HT1080 (cell line): ENCODE measurements around the gene ARPC4. TPM values are rescaled to one million over a fixed set of nuclear protein-coding genes. Genes with fewer than 3 reads are reported as not detected.
"Not testable (repeated sequence)": the region's sequence is repeated elsewhere in the genome, so short reads cannot be mapped to it uniquely, and the experiment has no call there.

Experiments
- DNase-seq: peaks from one replicate; pipeline ENCODE4 v3.0.0-alpha.2; 2015; ENCODE audit warnings: low read depth
- total RNA-seq: library from RNA; depleted of rRNA; stranded (reverse); fragments of >200 nt; shearing (Covaris generic); gene quantifications from 2 replicates; pipeline ENCODE4 v1.2.3, GENCODE V29; 2014

The ARPC4 gene
- total RNA-seq, 1 experiment from 2014 or later, result 295 TPM

- peak; percentile 58 for DNase-seq
These were observed 23.2 kb upstream of the ARPC4 start, which contains the start of gene CAMK1 for GRCh38 chr3:9769426-9770275. Gene CAMK1 (minus strand): TSS chr3:9769947. CDS start chr3:9767749, 2,198 bp downstream.

GRCh38 chr3:9770276-9770812, 22.5 kb upstream of the ARPC4 start:
- no peak for DNase-seq

GRCh38 chr3:9771007-9771406, 21.9 kb upstream of the ARPC4 start:
- DNase-seq, result not testable (repeated sequence)

DNA sequence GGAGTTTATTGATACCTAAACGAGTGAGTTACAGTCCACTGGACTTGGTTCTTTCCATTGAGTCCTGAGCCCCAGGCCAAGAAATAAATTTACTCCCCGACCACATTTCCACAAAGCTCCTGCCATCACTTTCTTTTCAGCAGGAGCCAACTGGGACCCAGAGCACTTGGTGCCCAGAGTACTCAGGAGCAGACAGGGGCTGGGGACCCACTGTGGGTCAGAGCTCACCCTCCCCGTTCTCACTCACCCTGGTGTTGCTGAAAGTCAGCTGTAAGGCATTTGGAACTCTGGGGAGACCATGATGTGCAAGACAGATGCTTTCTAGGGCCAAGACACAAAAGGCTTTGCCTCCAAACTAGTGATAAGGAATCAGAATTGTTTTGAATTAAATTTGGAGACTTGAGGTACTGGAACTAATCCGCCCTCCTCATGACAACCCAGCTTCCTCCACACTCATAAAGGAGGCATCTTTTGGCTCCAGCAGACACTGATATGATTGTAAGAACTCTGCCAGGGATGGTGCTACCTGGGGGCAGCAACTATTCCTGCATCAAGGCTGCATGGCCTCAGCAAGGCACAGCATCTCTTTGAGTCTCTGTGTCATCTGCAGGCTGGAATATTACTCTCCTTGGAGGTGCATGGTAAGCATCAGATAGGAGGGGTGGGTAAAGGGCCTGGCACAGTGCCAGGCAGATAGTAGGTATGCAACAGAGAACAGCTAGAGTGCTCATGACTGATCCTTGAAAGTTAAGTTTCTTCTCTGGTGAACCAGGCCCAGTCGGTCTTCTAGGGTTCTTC, 15.8 kb upstream of the ARPC4 start:
- DNase-seq, result no peak

DNA sequence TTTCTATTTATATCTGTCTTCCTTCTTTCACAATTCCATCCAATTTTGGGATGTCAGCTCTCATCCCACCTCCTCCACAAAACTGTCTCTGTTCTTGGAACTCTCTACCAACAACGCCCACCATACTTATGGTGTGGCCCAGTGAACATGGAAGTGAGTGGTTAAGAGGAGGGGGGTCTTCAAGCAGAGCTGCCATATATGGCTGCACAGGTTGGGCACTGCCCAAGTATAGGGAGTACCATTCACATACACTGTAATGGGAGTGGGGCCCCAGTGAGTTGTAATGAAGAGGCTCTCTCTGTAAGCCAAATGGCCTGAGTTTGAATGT, 15.2 kb upstream of the ARPC4 start:
- DNase-seq, result no peak

DNA sequence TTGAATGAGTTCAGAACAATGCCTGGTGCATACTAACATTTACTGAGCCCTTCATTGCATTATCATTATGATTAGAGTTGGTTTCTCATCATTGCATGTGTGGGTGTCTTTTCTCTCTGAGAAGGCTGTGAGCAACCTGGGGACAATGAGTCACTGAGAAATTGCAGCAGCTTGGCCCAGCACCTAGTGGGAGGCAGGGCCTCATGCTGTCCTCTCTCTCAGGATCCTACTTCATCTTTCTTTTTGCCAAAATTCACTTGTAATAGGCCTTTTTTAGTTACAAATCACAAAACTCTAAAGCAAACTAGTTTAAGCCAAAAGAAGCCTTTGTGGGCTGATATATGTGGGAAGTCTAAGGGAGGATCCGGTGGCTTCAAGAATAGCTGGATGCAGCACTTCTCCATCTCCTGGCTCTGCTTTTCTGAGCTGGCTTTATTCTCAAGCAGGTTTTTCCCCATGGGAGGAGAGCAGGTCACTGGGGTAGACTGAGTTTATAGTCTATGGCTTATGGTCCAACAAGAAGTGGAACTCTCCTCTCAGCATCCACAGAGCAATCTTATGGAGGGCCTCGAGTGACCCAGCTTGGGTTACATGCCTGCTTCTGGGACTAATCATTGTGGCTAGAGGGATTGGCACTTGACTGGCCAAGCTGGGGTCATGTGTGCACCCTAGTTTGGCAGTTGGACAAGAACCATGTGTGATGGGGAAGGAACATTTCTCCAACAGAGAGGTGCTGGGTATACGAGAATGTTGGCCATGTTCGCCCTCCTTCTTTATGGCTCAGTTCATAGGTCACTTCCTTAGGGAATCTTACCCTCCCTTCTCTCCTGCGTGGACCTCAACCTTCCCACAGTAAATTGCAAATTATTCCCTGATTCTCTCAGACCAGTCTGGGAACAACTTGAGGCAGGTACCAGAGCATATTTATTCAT, 14.5 kb upstream of the ARPC4 start:
- peak; percentile 28 for DNase-seq

GRCh38 chr3:9779075-9779593, 13.7 kb upstream of the ARPC4 start:
- no peak for DNase-seq

DNA sequence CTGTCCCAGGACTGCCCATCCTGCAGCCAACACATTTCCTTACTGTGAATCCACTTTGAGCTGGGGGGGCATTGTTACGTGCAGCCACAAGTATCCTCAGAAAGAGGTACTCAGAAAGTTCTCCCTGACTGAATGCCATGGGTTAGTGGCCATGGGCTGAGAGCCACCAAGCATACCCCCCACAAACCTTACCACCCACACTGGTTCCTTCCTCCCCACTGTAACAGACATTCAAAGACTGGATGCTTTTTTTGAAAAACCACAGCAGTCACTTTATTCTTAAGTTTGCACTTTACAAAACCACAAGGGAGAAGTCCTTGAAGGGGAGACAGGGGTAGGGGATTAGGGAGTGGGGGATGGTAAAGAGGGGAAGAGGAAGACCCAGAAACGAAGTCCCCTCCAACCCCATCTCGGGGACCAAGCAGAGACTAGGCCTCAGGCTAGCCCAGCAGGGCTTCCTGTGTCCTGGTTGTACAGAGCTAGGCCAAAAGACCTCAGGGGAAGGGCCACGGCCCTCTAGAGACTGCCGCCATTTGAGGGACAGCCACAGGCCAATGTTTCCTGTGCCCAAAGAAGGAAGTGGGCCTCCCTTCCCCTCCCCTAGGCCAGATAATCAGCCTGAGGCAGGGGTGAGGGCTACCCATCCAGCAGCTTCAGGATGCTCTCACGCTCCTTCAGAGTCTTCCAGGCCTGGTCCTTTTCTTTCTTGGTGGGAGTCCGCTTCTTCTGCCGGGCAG, 13.0 kb upstream of the ARPC4 start:
- no peak for DNase-seq

DNA sequence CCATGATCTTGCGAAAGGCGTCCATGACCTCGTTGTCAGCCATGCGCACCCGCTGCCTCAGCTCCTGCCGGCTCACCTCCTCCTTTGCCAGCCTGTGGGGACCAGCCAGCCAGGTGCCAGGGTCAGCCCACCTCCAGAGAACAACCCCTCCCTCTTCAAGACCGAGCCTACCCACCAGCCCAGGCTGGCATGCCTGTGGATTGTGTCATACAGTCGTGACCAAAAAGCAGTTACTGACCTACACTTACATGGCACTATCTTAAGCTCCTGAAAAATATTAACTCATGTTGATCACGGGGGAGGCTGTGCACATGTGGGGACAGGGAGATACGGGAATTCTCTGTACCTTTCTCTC, 12.4 kb upstream of the ARPC4 start:
- DNase-seq, result no peak

DNA sequence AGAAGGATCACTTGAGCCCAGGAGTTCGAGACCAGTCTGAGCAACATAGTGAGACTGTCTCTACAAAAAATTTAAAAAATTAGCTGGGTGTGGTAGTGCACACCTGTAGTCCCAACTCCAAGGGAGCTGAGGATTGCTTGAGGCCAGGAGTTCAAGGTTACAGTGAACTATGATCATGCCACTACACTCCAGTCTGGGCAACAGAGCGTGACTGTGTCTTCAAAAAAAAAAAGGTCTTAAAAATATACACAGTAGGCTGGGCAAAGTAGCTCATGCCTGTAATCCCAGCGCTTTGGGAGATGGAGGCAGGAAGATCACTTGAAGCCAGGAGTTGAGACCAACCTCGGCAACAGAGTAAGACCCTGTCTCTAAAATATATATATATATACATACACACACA, 12.0 kb upstream of the ARPC4 start:
- DNase-seq, result no peak

- no peak for DNase-seq
These were observed 11.3 kb upstream of the ARPC4 start for GRCh38 chr3:9781551-9781950.

GRCh38 chr3:9781978-9782603, 10.8 kb upstream of the ARPC4 start:
- no peak for DNase-seq

- no peak for DNase-seq
These were observed 10.1 kb upstream of the ARPC4 start for GRCh38 chr3:9782770-9783169.

DNA sequence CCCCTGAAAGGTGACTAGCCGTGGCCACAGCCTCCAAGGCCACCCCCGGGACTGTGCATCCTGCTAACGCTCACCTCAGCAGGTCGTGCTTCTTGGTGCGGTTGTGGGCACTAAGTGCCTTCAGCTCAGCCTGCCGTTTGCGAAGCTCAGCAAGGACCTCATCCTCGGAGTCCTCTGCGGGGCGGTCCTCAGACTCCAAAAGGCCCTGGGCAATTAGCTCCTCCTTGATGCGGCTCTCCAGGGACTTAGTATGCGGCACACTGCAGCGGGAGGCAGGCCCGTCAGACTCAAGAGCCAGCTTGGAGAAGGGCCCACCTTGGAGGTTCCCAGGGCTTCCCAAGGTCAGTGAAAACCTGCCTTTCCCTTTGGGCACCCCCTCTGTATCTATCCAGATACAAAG, 8.9 kb upstream of the ARPC4 start:
- no peak for DNase-seq

GRCh38 chr3:9784965-9785364, 7.9 kb upstream of the ARPC4 start:
- no peak for DNase-seq

DNA sequence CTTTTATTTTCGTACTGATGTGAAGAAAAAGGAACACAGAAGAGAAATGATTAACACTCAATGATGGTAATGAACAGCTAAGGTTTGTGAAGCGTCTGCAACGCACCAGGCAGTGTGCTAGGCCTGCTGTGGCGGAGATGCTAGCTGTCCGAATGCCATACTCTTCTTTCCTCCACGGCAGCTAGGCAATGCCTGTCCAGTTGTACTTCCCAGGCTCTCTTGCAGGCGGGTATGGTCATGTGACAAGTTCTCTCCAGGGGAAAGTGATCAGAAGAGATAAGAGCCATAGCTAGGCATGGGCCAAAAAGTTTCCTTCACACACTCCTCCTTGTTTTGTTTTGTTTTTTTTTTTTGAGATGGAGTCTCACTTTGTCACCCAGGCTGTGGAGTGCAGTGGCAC, 7.3 kb upstream of the ARPC4 start:
- DNase-seq, result no peak

DNA sequence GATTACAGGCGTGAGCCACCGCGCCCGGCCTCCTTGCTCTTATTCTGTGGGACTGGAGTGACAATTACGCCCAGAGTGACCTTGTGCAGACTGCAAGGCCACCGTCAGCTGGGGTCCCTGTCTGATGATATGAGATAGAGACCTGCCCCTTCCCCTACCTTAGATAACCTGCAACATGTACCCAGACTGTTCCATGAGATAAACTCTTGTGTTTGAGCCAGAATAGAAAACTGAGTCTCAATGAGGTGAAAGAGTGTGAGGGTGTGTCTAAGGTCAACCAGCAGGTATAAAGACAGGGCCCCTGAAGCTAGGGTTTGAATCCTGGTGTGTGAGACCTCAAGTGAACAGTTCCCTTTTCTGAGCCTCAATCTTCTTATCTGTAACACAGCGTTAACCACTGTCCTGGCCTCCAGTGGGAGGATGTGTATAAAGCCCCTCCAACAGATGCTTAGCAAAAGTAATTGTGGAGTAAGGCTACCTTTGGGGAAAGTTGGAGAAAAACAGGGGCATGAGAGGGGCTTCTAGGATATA, 6.6 kb upstream of the ARPC4 start:
- no peak for DNase-seq

- DNase-seq, result no peak
These were observed 5.8 kb upstream of the ARPC4 start for GRCh38 chr3:9786825-9787669.

DNA sequence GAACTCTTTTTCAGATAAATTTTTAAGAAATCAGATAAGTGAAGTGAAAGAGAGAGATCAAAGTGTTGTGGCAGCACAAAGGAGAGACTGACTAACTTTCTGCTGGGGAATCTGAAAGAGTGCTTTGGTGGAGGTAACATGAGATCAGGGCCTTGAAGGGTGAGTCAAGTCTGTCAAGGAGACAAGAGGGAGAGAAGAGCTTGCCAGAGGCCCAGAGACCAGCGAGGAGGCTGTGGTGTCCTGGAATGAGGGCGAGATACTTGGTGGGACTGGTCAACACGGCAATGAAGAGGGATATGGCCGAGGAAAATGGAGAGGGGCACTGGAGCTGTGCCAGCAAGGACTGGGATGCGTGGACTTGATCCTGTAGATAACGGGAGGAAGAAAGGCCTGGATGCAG, 5.2 kb upstream of the ARPC4 start:
- DNase-seq, result no peak
